HUES6 (cell line): ENCODE data around the gene PIK3R1.

Experiments
- H3K27ac ChIP-seq: 2 replicates; pipeline ENCODE4 v1.7.0; 2013; ENCODE audit warnings: low read depth, mild to moderate bottlenecking, low read length, inconsistent platforms
- H3K27me3 ChIP-seq: 2 replicates; pipeline ENCODE4 v1.6.1; 2013; ENCODE audit warnings: low read length; ENCODE audit not compliant: control insufficient read depth, insufficient read depth
- H3K36me3 ChIP-seq: 2 replicates; pipeline ENCODE4 v1.6.1; 2013; ENCODE audit warnings: low read length; ENCODE audit not compliant: control insufficient read depth, insufficient read depth
- H3K4me1 ChIP-seq: 2 replicates; pipeline ENCODE4 v1.6.1; 2013; ENCODE audit warnings: low read length; ENCODE audit not compliant: control insufficient read depth, insufficient read depth
- H3K4me3 ChIP-seq: 2 replicates; pipeline ENCODE4 v1.5.1; 2013; ENCODE audit warnings: low read depth, low read length
- H3K9ac ChIP-seq: one replicate; pipeline ENCODE4 v1.6.1; 2013; ENCODE audit warnings: mild to moderate bottlenecking, low read length
- H3K9me3 ChIP-seq: 2 replicates; pipeline ENCODE4 v1.6.1; 2013; ENCODE audit warnings: low read depth, low read length; ENCODE audit not compliant: control insufficient read depth, insufficient read depth

PIK3R1 gene

GRCh38 chr5:68342693-68343092 is 127.1 kb downstream of the PIK3R1 start:
- Histone ChIP-seq H3K4me3 (no peak overlapping the region), H3K27ac (no peak overlapping the region), H3K9ac (no peak overlapping the region), H3K27me3 (no peaks in the 10 kb centered on the region), H3K9me3 (peaks cover 8% of the 10 kb centered on the region; the same call in 1 of the 2 replicates), H3K36me3 (no peaks in the 10 kb centered on the region), H3K4me1 (peaks cover 9% of the 10 kb centered on the region)

DNA sequence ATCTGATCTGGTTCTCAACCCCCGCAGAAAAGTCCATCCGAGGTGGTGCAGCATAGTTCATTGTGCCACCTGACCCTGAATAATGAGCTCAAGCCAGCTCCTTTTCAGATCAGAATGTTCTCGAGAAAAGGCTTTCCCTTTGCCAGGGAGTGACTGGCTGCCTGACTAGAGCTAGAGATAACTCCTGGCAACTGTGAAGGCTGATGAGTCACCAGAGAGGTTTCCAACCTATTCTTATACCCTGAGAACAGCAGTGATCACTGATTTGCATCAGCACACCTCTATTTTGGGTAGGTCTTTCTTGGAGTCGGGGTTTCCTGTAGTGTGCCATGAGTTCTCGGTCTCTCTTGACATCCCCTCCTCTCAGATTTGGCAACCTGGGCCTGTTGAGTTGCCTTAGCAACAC is 127.9 kb downstream of the PIK3R1 start:
- Histone ChIP-seq H3K9me3 (peaks cover 15% of the 10 kb centered on the region), H3K27me3 (no peaks in the 10 kb centered on the region), H3K4me3 (no peak overlapping the region), H3K27ac (no peak overlapping the region), H3K36me3 (no peaks in the 10 kb centered on the region), H3K4me1 (peaks cover 9% of the 10 kb centered on the region), H3K9ac (no peak overlapping the region)

DNA sequence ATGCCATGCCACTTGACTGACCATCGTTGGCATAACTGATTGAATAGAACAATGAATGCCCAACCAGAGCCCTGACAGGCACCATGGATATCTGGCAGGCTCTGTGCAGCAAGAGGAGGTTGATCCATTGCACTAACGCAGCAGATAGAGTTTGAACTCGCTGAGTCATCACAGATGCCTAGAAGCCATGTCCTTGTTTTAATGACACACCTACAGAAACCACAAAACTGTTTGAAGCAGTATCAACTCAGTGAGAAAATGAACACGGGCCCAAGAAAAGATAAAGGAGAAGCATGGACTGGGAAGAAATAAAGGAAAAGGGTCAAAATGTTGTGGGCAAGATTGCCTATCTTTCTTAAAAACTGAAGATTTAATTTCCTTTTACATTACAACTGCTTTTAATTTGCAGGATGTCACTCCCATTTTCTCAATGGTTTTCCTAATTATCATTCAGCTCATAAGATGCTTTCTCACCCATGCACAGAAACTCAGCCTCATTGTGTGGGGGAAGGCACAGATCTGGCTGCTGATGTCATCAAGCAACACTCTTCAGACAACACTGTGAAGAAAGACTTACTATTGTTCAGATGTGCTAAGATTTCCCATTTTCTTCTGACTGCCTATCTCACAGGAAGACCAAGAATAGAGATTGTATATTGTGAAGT is 129.0 kb downstream of the PIK3R1 start:
- H3K36me3 ChIP-seq: no peaks in the 10 kb centered on the region
- H3K4me3 ChIP-seq: no peak overlapping the region
- no peak overlapping the region for H3K27ac ChIP-seq
- H3K4me1 ChIP-seq: peaks cover 9% of the 10 kb centered on the region
- H3K9me3 ChIP-seq: peaks cover 22% of the 10 kb centered on the region
- no peak overlapping the region for H3K9ac ChIP-seq
- no peaks in the 10 kb centered on the region for H3K27me3 ChIP-seq

DNA sequence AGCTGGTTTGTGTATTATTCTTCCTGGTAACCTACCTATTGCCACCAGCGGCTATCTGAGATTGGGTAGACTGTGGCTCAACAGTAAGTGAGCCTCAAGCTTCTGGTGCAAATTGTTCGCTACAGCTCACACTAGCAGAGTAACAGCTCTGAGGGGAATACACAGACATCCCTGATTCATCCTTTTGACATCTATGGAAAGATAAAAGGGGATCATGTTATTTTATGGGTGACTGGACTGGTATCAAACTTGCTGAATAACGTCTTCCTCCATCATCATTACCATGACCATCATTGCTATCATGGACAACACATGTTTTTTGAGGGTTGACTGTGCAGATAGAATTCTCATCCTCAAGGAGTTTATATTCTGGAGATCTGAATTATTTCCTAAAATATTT is 129.6 kb downstream of the PIK3R1 start:
- Histone ChIP-seq H3K36me3 (no peaks in the 10 kb centered on the region), H3K4me3 (no peak overlapping the region), H3K9me3 (peaks cover 22% of the 10 kb centered on the region), H3K27me3 (no peaks in the 10 kb centered on the region), H3K27ac (no peak overlapping the region), H3K4me1 (peaks cover 9% of the 10 kb centered on the region), H3K9ac (no peak overlapping the region)

GRCh38 chr5:68345582-68345981 is 130.0 kb downstream of the PIK3R1 start:
- Histone ChIP-seq H3K4me3 (no peak overlapping the region), H3K4me1 (peaks cover 9% of the 10 kb centered on the region), H3K36me3 (no peaks in the 10 kb centered on the region), H3K9me3 (peaks cover 22% of the 10 kb centered on the region), H3K27me3 (no peaks in the 10 kb centered on the region), H3K27ac (no peak overlapping the region), H3K9ac (no peak overlapping the region)

GRCh38 chr5:68347536-68347935 is 132.0 kb downstream of the PIK3R1 start:
- Histone ChIP-seq H3K27me3 (no peaks in the 10 kb centered on the region), H3K4me1 (peaks cover 9% of the 10 kb centered on the region), H3K9me3 (peaks cover 22% of the 10 kb centered on the region), H3K36me3 (no peaks in the 10 kb centered on the region), H3K9ac (no peak overlapping the region), H3K27ac (no peak overlapping the region), H3K4me3 (no peak overlapping the region)

GRCh38 chr5:68348447-68349222 is 133.1 kb downstream of the PIK3R1 start:
- Histone ChIP-seq H3K9ac (no peak overlapping the region), H3K27me3 (no peaks in the 10 kb centered on the region)

GRCh38 chr5:68350176-68350575 is 134.6 kb downstream of the PIK3R1 start:
- Histone ChIP-seq H3K9ac (no peak overlapping the region), H3K36me3 (no peaks in the 10 kb centered on the region), H3K27me3 (no peaks in the 10 kb centered on the region), H3K4me1 (peaks cover 7% of the 10 kb centered on the region; the same call in 1 of the 2 replicates), H3K9me3 (peaks cover 22% of the 10 kb centered on the region), H3K27ac (no peak overlapping the region), H3K4me3 (no peak overlapping the region)

More at GRCh38 chr5:68348447-68349222, 133.1 kb downstream of the PIK3R1 start:
- peaks cover 22% of the 10 kb centered on the region for H3K9me3 ChIP-seq
- peaks cover 16% of the 10 kb centered on the region for H3K4me1 ChIP-seq
- H3K27ac ChIP-seq: no peak overlapping the region
- H3K4me3 ChIP-seq: no peak overlapping the region
- no peaks in the 10 kb centered on the region for H3K36me3 ChIP-seq
